Measurements from ENCODE around the gene PPM1J. TPM values are rescaled to one million over a fixed set of nuclear protein-coding genes. Genes with fewer than 3 reads are reported as not detected.
A peak's percentile ranks its signal among the peaks of the same experiment; 100 is the strongest.

The PPM1J gene
- total and polyA plus RNA-seq, 2 of the 13 experiments (the other 11 are each of a cell fraction or from before 2014, with no cell fraction given) = 0.07 to 0.22 TPM

- TF ChIP-seq CTCF (CRISPR knock-in tag; IDR thresholded peaks at IDR 0.05) (peak; percentile 55), BCL6 (CRISPR knock-in tag; IDR thresholded peaks at IDR 0.05) (peak; percentile 5; the same call in 1 of the 2 replicates)
Observed at GRCh38 chr1:112673592-112674439, 41.3 kb downstream of the PPM1J start (continued).

GRCh38 chr1:112672842-112673241 is 42.3 kb downstream of the PPM1J start:
- no peak for FAIRE-seq
- no TSS peak for BruUV-seq (replicated peaks)

More at GRCh38 chr1:112672842-112673241, 42.3 kb downstream of the PPM1J start:
- no peak overlapping the region for H2AFZ ChIP-seq (ENCODE audit: low read length)
- H3K4me1 ChIP-seq (ENCODE audit: insufficient read depth, low read length) = peaks cover 35% of the 10 kb centered on the region
- no peaks in the 10 kb centered on the region; a peak in 1 of 5 replicates for H3K27me3 ChIP-seq (ENCODE audit: control insufficient read depth in 1 of 2, insufficient read depth in 2 of 2, low read length in 2 of 2)
- ATAC-seq = no peak
- no peak overlapping the region for H3K4me2 ChIP-seq (ENCODE audit: low read depth, low read length)
- no peak overlapping the region for H3K9ac ChIP-seq (ENCODE audit: insufficient read depth, low read depth, low read length)
- H3K27ac ChIP-seq (ENCODE audit: extremely low read length, insufficient read depth, low read length) = no peak overlapping the region
- ChIA-PET CTCF (ENCODE audit: low intra/inter-chr PET ratio, low total read pairs) (interaction anchor here (3.7 kb wide), 1 partner anchor 34 kb away, joined by 17 read pairs; the partner anchor contains the start of gene RHOC), POLR2A (interaction anchor here (0.8 to 5.5 kb wide), 4 partner anchors 11 to 47 kb away, joined by 5 to 251 read pairs (median 6); no protein-coding TSS in a partner anchor)
- 100% methylated on average over 1 of the region's 1 CpG for WGBS (ENCODE audit: low lambda C conversion rate)
- no peak overlapping the region for H3K4me3 ChIP-seq (replicated peaks in 1 of 3; ENCODE audit: insufficient read depth in 1 of 3, low read depth in 2 of 3, low read length in 3 of 3)
- in situ Hi-C loops (cut with HindIII; ENCODE audit: extremely low pct_ligation_motif_present, low pct_unique_long_range_greater_than_20kb) (loop anchor here (5.0 kb wide), 1 partner anchor 34 kb away; the partner anchor contains the start of gene RHOC), intact Hi-C loops (cut with micrococcal nuclease; ENCODE audit: unreplicated experiment) (no loop called here)
- H4K20me1 ChIP-seq (ENCODE audit: insufficient read depth, low read length) = no peaks in the 10 kb centered on the region
- peaks cover 3 to 26% of the 10 kb centered on the region in 2 experiments; a peak in 4 of 5 replicates for H3K36me3 ChIP-seq (replicated peaks in 1 of 2; ENCODE audit: control insufficient read depth in 1 of 2, insufficient read depth in 2 of 2, low read length in 2 of 2)
- peaks cover 29% of the 10 kb centered on the region for H3K79me2 ChIP-seq (ENCODE audit: insufficient read depth, low read length)
- H3K9me3 ChIP-seq (ENCODE audit: low read length) = no peaks in the 10 kb centered on the region
- no peak for DNase-seq (ENCODE audit: low spot score)
- TF ChIP-seq TBP (CRISPR knock-in tag; IDR thresholded peaks at IDR 0.05) = no peak
- no peak for TF ChIP-seq DDIT3 (CRISPR knock-in tag; IDR thresholded peaks at IDR 0.05)
- TF ChIP-seq ZBTB33 (CRISPR knock-in tag; IDR thresholded peaks at IDR 0.05) = no peak
- no peak for TF ChIP-seq TFDP1 (CRISPR knock-in tag; IDR thresholded peaks at IDR 0.05; ENCODE audit: borderline replicate concordance)
- no peak for TF ChIP-seq HBP1 (CRISPR knock-in tag; IDR thresholded peaks at IDR 0.05; ENCODE audit: low read depth)
- no peak for TF ChIP-seq SALL1 (CRISPR knock-in tag; IDR thresholded peaks at IDR 0.05)
- no peak for TF ChIP-seq SOX13 (IDR thresholded peaks at IDR 0.05)
- no peak for TF ChIP-seq SOX13 (CRISPR knock-in tag; conservative IDR thresholded peaks at IDR 0.05 in 1 of 2, IDR thresholded peaks at IDR 0.05 in 1 of 2)
- no peak for TF ChIP-seq EP300 (IDR thresholded peaks at IDR 0.05; ENCODE audit: low read depth in 2 of 2, low read length in 2 of 2)
- TF ChIP-seq EP300 (CRISPR knock-in tag; IDR thresholded peaks at IDR 0.05; ENCODE audit: borderline replicate concordance) = no peak
- no peak for TF ChIP-seq SNRNP70 (IDR thresholded peaks at IDR 0.05; ENCODE audit: low read depth, low read length)

All from HepG2 (cell line).